ES-I3 (cell line): ENCODE results near the gene CASK.
"Not testable (repeated sequence)": the region's sequence is repeated elsewhere in the genome, so short reads cannot be mapped to it uniquely, and the experiment has no call there.

Source experiments
- H3K36me3 ChIP-seq: 2 replicates; pipeline ENCODE4 v1.6.1; 2013; ENCODE audit warnings: mild to moderate bottlenecking, low read length, control low read depth, moderate library complexity; ENCODE audit not compliant: insufficient read depth
- H3K4me1 ChIP-seq: 2 replicates; pipeline ENCODE4 v1.6.1; 2013; ENCODE audit warnings: mild to moderate bottlenecking, control low read depth, low read length; ENCODE audit not compliant: insufficient read depth
- H3K9ac ChIP-seq: 2 replicates; pipeline ENCODE4 v1.6.1; 2013; ENCODE audit warnings: low read depth, mild to moderate bottlenecking, low read length, moderate library complexity
- H3K9me3 ChIP-seq: 2 replicates; pipeline ENCODE4 v1.6.1; 2013; ENCODE audit warnings: mild to moderate bottlenecking, low read length, moderate library complexity; ENCODE audit not compliant: control insufficient read depth, insufficient read depth

The CASK gene

DNA sequence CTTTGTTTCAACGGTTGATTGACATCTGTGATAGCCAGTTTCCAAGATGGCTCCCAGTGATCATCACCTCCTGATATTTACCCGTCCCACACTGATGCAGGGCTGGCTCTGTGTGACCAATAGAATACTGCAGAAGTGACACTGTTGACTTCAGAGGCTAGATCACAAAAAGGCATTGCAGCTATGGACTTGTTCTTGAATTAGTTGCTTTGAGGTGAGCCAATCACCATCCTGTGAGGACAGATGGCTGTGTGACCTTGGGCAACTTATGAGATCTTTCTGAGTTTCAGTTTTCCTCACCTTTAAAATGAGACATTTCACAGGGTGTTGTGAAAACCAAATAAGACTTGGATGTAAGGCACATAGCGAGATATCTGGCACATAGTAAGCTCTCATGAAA is 201.1 kb downstream of the CASK start:
- Histone ChIP-seq H3K9ac (no peak overlapping the region), H3K36me3 (no peaks in the 10 kb centered on the region), H3K9me3 (peaks cover 11% of the 10 kb centered on the region), H3K4me1 (peaks cover 3% of the 10 kb centered on the region; the same call in 1 of the 2 replicates)

DNA sequence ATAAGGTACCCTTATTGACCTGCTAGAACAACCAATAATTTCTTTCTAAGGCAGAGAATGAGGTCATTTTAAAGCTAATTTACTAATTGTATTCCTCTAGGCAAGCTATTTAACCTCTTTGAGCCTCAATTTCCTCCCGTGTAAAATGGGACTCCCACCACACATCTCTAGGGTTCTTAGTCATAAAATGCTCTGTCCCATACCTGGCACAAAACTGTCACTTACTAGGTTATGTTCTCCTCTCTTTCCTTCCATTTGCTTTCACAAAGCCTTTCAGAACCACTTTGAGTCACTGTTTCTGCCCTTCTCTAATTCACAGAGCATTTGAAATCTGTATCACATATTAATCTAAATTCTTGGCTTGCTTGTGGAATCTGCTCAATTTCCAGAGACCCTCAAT is 201.8 kb downstream of the CASK start:
- H3K36me3 ChIP-seq = no peaks in the 10 kb centered on the region; the same call in 1 of the 2 replicates
- peaks cover 3% of the 10 kb centered on the region; the same call in 1 of the 2 replicates for H3K4me1 ChIP-seq
- H3K9ac ChIP-seq = no peak overlapping the region
- peaks cover 18% of the 10 kb centered on the region for H3K9me3 ChIP-seq

DNA sequence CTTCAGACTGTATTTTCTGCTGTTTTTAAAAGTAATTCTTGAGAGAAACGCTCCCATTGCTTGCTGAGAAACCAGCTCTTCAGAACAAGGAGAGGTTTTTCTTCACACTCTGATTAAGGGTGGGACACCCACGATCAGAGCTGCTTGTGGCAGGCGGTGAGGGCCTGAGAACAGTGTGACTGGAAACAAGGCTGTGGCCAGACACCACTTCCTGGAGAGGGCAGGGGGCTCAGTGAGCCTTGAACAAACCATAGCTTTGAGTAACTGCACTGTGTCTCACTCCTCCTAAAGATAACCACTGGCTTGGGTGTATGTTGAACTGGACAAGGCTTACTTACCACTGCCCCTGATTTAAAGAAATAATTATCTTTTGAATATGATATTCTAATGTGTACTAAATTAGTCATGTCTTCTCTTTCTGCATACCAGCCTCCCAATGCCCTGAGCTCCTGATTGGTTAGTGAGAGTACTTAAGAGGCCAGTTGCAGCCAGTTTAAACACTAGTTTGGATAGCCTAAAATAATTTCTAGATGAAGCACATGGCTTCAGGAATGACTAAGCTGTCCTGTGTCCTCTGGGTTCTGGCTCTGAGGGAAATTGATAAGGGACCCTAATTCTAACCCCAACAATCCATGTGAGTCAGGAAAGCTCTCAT is 203.1 kb downstream of the CASK start:
- Histone ChIP-seq H3K9me3 (peaks cover 19% of the 10 kb centered on the region), H3K36me3 (no peaks in the 10 kb centered on the region; the same call in 1 of the 2 replicates), H3K9ac (no peak overlapping the region), H3K4me1 (peaks cover 3% of the 10 kb centered on the region; the same call in 1 of the 2 replicates)

DNA sequence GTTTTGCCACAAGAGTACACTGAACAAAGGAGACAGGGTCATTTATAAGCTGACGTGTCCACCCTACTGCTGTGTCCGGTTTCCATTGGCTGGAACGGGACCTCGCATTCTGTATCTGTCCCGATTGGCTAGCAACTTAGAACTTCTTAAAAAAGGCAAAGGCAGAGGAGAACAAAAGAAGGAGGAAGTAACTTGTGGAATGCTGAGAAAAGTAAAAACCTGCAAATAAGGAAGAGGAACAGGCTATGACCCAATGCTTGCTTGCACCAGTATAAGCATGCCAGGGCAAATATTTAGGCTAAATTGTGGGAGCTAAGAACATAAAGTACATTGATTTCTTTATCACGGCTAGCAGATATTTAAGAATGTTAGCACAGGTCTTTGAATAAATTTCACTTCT is 203.7 kb downstream of the CASK start:
- peaks cover 19% of the 10 kb centered on the region for H3K9me3 ChIP-seq
- not testable (repeated sequence) for H3K36me3 ChIP-seq, H3K9ac ChIP-seq, H3K4me1 ChIP-seq

DNA sequence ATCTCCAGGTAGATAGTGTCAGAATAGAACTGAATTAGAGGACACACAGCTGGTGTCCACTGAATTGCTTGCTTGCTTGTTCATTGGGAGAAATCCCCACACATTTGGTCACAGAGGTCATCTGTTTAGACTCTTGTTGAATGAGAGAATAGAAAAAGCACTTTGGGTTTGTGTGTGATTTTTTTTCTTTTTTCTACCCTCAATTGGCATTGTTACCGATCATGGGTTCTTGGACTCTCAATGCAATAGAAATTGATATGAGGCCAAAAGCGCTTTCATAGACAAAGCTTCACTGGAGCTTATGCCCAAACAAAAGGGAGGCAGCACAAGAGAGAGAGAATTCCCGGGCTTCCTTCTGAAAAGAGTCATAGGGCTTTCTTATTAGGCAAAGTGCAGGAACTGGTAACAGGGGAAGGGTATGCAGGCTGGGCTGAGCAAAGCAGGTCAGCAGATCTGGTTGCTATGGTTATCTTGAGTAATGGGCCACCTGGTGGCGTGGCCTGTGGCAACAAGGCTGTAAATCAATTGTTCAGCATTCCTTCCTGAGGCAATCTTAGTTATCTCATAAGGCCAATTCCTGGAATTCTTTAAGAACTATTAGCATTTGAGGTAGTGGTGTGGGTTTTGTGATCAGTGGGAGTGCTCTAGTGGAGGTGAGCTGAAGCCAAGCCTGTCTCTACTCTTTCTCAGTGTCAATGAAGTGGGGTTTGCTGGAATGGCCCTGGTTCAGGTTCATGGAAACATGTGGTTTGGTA is 204.7 kb downstream of the CASK start:
- Histone ChIP-seq H3K9me3 (peaks cover 19% of the 10 kb centered on the region), H3K4me1 (peaks cover 3% of the 10 kb centered on the region; the same call in 1 of the 2 replicates)

DNA sequence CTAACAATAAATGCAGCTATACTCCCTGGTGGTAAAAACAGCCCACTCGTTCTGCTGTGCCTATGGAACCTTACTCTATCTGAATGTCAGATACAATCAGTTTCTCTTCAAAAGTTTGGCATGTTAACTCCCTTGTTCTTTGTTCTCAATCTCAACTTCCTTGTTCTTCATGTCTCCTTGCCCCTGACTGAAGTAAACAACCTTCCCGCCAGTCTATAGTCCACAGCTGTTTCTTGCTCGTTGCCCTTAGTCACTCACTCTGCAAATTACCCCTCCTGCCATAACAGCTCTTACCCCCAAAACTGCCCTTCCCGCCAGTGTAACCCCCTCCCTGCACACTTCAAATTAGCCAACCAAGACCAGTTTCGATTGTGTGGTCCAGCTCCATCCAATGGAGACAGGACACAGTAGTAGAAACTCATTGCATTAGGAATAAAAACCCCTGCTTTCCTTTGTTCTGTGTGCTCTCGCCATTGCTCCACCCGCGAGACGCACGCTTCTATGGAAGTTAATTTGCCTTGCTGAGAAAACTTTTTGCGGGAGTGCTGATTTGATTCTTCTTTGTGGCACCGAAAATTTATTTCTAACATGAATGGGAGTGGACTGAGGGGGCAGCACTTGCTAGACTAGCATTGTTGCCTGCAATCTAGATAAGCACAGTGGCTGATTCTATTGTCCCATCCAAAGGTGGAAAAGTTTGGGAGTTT is 206.4 kb downstream of the CASK start:
- Histone ChIP-seq H3K9ac (no peak overlapping the region), H3K36me3 (no peaks in the 10 kb centered on the region; the same call in 1 of the 2 replicates), H3K9me3 (peaks cover 19% of the 10 kb centered on the region), H3K4me1 (peaks cover 3% of the 10 kb centered on the region; the same call in 1 of the 2 replicates)

More for the DNA sequence above, 204.7 kb downstream of the CASK start:
- Histone ChIP-seq H3K36me3 (no peaks in the 10 kb centered on the region; the same call in 1 of the 2 replicates), H3K9ac (no peak overlapping the region)

DNA sequence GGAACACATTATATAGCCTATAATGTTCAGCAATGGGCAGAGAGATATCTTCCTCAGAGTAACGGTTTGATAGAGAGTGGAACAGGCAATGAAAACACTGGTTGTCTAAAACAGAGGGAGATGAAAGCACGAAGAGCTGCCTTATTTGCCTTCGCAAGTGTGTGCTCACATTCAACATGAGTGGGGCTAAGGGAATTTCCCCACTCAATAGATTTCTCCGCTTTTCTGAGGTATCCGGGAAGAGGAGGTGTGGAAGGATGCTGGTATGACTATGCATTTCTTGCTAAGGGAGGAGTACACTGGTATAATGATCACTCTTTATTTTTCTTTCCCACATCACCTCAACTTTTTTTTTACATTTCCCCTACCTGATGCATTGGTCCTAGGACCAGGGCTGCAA is 207.1 kb downstream of the CASK start:
- peaks cover 5% of the 10 kb centered on the region for H3K4me1 ChIP-seq
- no peak overlapping the region for H3K9ac ChIP-seq
- H3K9me3 ChIP-seq = peaks cover 19% of the 10 kb centered on the region
- no peaks in the 10 kb centered on the region; the same call in 1 of the 2 replicates for H3K36me3 ChIP-seq

DNA sequence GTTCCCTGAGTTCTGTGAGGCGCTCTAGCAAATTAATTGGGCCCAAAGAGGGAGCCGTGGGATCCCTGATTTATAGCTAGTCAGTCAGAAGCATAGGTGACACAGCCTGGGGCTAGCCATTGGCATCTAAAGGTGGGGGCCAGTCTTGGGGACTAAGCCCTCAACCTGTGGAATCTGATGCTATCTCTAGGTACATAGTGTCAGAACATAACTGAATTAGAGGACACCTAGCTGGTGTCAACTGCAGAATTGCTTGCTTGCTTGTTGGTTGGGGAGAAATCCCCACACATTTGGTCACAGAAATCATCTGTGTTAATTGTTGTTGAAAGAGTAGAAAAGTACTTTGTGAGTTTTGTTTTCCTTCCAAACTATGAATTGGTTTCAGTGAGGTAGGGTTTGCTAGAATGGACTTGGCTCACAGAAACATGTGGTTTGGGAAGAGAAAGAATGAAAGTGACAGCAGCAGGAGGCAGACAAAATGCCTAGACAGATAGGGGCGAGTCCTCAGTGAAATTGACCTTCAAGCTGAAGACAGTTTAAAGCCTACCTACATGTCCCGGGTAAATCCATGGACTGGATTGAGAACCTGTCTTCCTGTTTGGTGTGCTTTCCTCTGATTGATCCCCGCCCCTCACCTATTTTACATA is 212.2 kb downstream of the CASK start:
- no peaks in the 10 kb centered on the region; the same call in 1 of the 2 replicates for H3K9me3 ChIP-seq
- no peak overlapping the region for H3K9ac ChIP-seq
- H3K4me1 ChIP-seq = peaks cover 12% of the 10 kb centered on the region
- H3K36me3 ChIP-seq = no peaks in the 10 kb centered on the region

DNA sequence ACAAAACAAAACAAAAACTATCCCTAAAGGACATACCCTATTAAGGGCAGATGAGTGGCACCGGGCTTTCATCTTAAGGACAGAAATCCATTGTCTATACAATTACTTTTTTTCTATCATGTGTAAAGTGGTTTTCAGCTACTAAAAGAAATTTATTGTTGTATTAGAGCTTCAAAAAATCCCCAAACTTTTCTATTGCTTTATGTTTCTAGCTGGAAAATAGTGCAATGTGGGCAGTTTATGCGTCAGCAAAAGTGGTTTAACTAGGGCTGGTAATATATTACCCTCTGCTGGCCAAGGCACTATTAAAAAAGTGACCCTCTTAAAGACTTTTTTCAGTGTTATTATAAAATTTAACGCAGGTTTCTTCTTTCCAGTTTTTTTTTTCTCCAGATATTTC is 214.9 kb downstream of the CASK start:
- Histone ChIP-seq H3K36me3 (no peaks in the 10 kb centered on the region), H3K9ac (no peak overlapping the region), H3K4me1 (peaks cover 12% of the 10 kb centered on the region), H3K9me3 (no peaks in the 10 kb centered on the region)

DNA sequence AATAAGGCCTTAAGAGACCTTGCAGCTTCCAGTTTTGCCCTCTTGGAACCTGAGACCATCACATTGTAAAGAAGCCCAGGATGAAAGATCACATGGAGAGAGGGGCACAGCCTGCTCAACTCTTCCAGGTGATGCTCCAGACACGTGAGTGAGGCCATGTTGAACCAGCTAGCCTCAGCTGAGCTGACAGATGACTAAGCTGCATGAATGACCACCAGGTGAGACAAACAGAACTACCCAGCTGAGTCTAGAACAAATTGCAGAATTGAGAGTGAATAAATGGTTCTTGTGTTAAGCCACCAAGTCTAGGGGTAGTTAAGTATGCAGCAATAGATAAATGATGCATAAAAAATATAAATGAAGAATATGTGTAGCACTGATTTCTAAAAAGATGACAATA is 216.1 kb downstream of the CASK start:
- H3K4me1 ChIP-seq = peaks cover 12% of the 10 kb centered on the region
- H3K36me3 ChIP-seq = no peaks in the 10 kb centered on the region
- H3K9me3 ChIP-seq = no peaks in the 10 kb centered on the region
- no peak overlapping the region for H3K9ac ChIP-seq

DNA sequence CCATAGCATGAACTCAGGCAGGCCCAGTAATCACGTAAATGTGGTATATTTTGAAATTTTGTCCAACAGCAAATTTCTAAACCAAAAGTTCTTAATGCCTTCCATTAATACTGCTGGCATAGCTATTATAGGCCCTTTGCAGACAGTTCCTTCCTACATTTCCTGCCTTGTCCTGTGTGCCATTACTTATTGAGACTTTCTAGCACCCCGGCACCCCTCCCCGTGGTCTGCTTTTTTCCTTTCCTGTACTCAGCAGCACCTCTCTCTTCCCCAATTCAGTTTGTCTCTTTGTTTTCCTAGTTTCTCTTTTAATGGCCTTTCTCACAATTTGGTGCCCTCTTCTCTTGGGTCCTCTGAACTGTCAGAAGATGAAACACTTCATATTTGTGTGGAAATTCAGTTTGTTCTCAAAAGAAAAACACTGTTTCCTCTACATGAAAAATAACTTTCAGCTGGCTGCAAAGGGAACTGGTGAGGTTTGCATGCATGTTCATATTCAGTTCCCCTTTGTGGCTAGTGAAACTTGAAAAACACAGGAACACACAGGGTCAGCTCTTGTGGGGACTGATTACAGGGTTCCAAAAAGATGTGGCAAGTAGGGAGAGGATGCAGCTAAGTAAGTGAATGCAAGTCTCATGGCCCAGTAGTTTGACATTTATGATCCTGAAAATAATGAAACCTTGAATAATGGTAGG is 217.5 kb downstream of the CASK start:
- peaks cover 11% of the 10 kb centered on the region for H3K4me1 ChIP-seq
- H3K9me3 ChIP-seq = no peaks in the 10 kb centered on the region
- no peaks in the 10 kb centered on the region for H3K36me3 ChIP-seq
- no peak overlapping the region for H3K9ac ChIP-seq

DNA sequence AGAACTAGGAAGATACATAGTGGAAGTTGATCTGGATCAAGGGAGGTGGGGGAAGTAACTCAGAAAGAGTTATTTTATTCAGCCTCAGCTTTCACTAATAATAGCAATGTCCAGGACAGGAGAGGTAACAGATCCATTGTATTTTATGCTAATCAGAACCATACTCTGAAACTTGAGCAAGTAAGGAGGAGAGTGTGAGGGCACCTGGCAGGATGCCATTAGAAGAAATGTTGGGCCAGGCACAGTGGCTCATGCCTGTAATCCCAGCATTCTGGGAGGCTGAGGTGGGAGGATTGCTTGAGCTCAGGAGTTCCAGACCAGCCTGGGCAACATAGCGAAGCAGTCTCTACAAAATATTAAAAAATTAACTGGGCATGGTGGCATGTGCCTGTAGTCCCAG is 218.3 kb downstream of the CASK start:
- Histone ChIP-seq H3K9ac (no peak overlapping the region), H3K9me3 (no peaks in the 10 kb centered on the region), H3K4me1 (peaks cover 4% of the 10 kb centered on the region), H3K36me3 (no peaks in the 10 kb centered on the region)

DNA sequence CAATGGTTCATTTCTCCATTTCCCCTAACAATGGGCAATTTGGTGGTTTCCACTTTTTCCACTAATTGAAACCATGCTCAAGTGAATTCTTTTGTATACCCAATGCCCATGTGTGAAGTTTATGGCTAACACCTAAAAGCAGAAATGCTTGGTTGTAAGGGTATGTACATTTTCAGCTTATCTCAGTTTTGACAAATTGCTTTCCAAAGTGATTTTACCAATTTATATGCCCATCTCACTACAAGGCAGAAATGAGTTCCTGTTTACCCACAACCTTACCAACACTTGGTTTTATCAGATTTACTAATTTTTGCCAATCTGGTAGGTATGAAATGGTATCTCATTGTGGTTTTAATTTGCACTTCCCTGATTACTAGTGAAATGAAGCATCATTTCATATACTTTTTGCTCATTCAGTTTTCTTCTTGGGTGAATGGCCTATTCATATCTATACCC is 219.8 kb downstream of the CASK start:
- Histone ChIP-seq H3K36me3 (no peaks in the 10 kb centered on the region), H3K9ac (no peak overlapping the region), H3K9me3 (no peaks in the 10 kb centered on the region), H3K4me1 (peaks cover 4% of the 10 kb centered on the region)
